DOHH2 (cell line): Measurements from ENCODE around the gene GPD1.

Experiments used
- H3F3A ChIP-seq: fragments of 200-600 bp; sonication (generic), shearing (Covaris generic); 2 replicates; pipeline ENCODE4 v1.6.0; 2016; ENCODE audit warnings: antibody characterized with exemption, mild to moderate bottlenecking; ENCODE audit not compliant: control insufficient read depth, insufficient read depth
- H3K27ac ChIP-seq: fragments of 200-600 bp; sonication (generic); 2 replicates; pipeline ENCODE4 v1.5.1; 2014; ENCODE audit warnings: low read depth, mild to moderate bottlenecking, low read length, moderate library complexity
- H3K27me3 ChIP-seq: fragments of 200-600 bp; sonication (generic); 2 replicates; pipeline ENCODE4 v1.6.1; 2014; ENCODE audit warnings: mild to moderate bottlenecking, low read length, mixed read lengths; ENCODE audit not compliant: control insufficient read depth
- H3K36me3 ChIP-seq: fragments of 200-600 bp; sonication (generic); 2 replicates; pipeline ENCODE4 v1.6.1; 2014; ENCODE audit warnings: mild to moderate bottlenecking, low read length, moderate library complexity, mixed read lengths; ENCODE audit not compliant: control insufficient read depth
- H3K4me1 ChIP-seq: fragments of 200-600 bp; sonication (generic); 2 replicates; pipeline ENCODE4 v1.6.1; 2014; ENCODE audit warnings: mild to moderate bottlenecking, low read length, mixed read lengths; ENCODE audit not compliant: control insufficient read depth
- H3K4me2 ChIP-seq: fragments of 200-600 bp; sonication (generic); 2 replicates; pipeline ENCODE4 v1.6.0; 2014; ENCODE audit warnings: mild to moderate bottlenecking, low read length, moderate library complexity
- H3K4me3 ChIP-seq: fragments of 200-600 bp; sonication (generic); 2 replicates; pipeline ENCODE4 v1.5.1; 2014; ENCODE audit warnings: mild to moderate bottlenecking, low read length, mixed read lengths
- H3K79me2 ChIP-seq: fragments of 200-600 bp; sonication (generic); 2 replicates; pipeline ENCODE4 v1.6.1; 2014; ENCODE audit warnings: mild to moderate bottlenecking, low read length, mixed read lengths; ENCODE audit not compliant: control insufficient read depth
- H3K9me2 ChIP-seq: fragments of 200-600 bp; sonication (generic); replicated peaks from 2 replicates; pipeline ENCODE4 v1.6.1; 2014; ENCODE audit warnings: mild to moderate bottlenecking, low read length, mixed read lengths; ENCODE audit not compliant: control insufficient read depth
- H3K9me3 ChIP-seq: fragments of 200-600 bp; sonication (generic); 2 replicates; pipeline ENCODE4 v1.6.1; 2014; ENCODE audit warnings: antibody characterized with exemption, low read length, mixed read lengths; ENCODE audit not compliant: control insufficient read depth, insufficient read depth
- H4K20me1 ChIP-seq: fragments of 200-600 bp; sonication (generic); 2 replicates; pipeline ENCODE4 v1.6.0; 2014; ENCODE audit warnings: low read depth, mild to moderate bottlenecking, antibody characterized with exemption, low read length, moderate library complexity; ENCODE audit not compliant: control insufficient read depth, insufficient read depth
- CTCF ChIP-seq: fragments of 200-600 bp; sonication (generic); IDR thresholded peaks from one replicate; pipeline ENCODE4 v1.5.1; 2014; ENCODE audit warnings: antibody characterized with exemption, mild to moderate bottlenecking, low read depth, low read length; ENCODE audit not compliant: poor library complexity, severe bottlenecking
- EZH2phosphoT487 ChIP-seq: fragments of 200-600 bp; sonication (generic); IDR thresholded peaks from 2 replicates; pipeline ENCODE4 v1.6.1; 2017; ENCODE audit warnings: borderline replicate concordance, mild to moderate bottlenecking, antibody characterized with exemption, low read length, moderate library complexity, mixed read lengths

The GPD1 gene

GRCh38 chr12:50160643-50161042 lies 56.8 kb downstream of the GPD1 start:
- TF ChIP-seq EZH2phosphoT487 (no peak), CTCF (no peak)
- Histone ChIP-seq H3K9me2 (no peaks in the 10 kb centered on the region), H4K20me1 (no peaks in the 10 kb centered on the region; the same call in 1 of the 2 replicates), H3K4me2 (no peak overlapping the region), H3K4me1 (peaks cover 5% of the 10 kb centered on the region), H3K79me2 (peaks cover 65% of the 10 kb centered on the region), H3F3A (peaks cover 4% of the 10 kb centered on the region; the same call in 1 of the 2 replicates), H3K4me3 (no peak overlapping the region), H3K27me3 (no peaks in the 10 kb centered on the region), H3K27ac (no peak overlapping the region), H3K36me3 (0 out of 2 replicates have a peak, but pooled peaks cover 1% of the 10 kb centered on the region), H3K9me3 (no peaks in the 10 kb centered on the region)
